ENCODE data around the gene RFX3.

Gene RFX3

GRCh38 chr9:3475300-3476020, 50.3 kb downstream of the RFX3 start:
- no peak for DNase-seq

- no peak for DNase-seq
Observed at GRCh38 chr9:3474821-3475220, 51.0 kb downstream of the RFX3 start.

GRCh38 chr9:3473405-3473804, 52.4 kb downstream of the RFX3 start:
- no peak for DNase-seq

GRCh38 chr9:3471883-3472282, 53.9 kb downstream of the RFX3 start:
- DNase-seq, result no peak

- DNase-seq, result no peak
Observed at GRCh38 chr9:3468421-3469205, 57.2 kb downstream of the RFX3 start.

GRCh38 chr9:3467593-3468219, 58.1 kb downstream of the RFX3 start:
- DNase-seq, result peak; percentile 66

- DNase-seq, result no peak
Observed at GRCh38 chr9:3464033-3464638, 61.7 kb downstream of the RFX3 start.

GRCh38 chr9:3458806-3459475, 66.9 kb downstream of the RFX3 start:
- peak; percentile 23 for DNase-seq

- DNase-seq, result no peak
Observed at GRCh38 chr9:3457175-3457574, 68.6 kb downstream of the RFX3 start.

- no peak for DNase-seq
Observed at GRCh38 chr9:3455717-3456116, 70.1 kb downstream of the RFX3 start.

- no peak for DNase-seq
Observed at GRCh38 chr9:3455094-3455493, 70.7 kb downstream of the RFX3 start.

- DNase-seq, result no peak
Observed at GRCh38 chr9:3451956-3452355, 73.8 kb downstream of the RFX3 start.

- DNase-seq, result no peak
Observed at GRCh38 chr9:3447788-3448187, 78.0 kb downstream of the RFX3 start.

- no peak for DNase-seq
Observed at GRCh38 chr9:3447143-3447542, 78.7 kb downstream of the RFX3 start.

GRCh38 chr9:3446313-3446712, 79.5 kb downstream of the RFX3 start:
- DNase-seq, result no peak

GRCh38 chr9:3444016-3444415, 81.8 kb downstream of the RFX3 start:
- DNase-seq, result no peak

GRCh38 chr9:3441197-3441816, 84.5 kb downstream of the RFX3 start:
- peak; percentile 58 for DNase-seq

- DNase-seq, result no peak
Observed at GRCh38 chr9:3436629-3437420, 89.0 kb downstream of the RFX3 start.

- DNase-seq, result no peak
Observed at GRCh38 chr9:3435732-3436131, 90.1 kb downstream of the RFX3 start.

GRCh38 chr9:3434594-3434993, 91.2 kb downstream of the RFX3 start:
- DNase-seq, result no peak

- DNase-seq, result no peak
Observed at GRCh38 chr9:3433754-3434153, 92.0 kb downstream of the RFX3 start.

GRCh38 chr9:3433066-3433465, 92.7 kb downstream of the RFX3 start:
- DNase-seq, result no peak

Measured in DMS53 (cell line).